ENCODE data around the gene PWWP2A. TPM values are rescaled to one million over a fixed set of nuclear protein-coding genes. Genes with fewer than 3 reads are reported as not detected.

Gene PWWP2A
- polyA plus RNA-seq, 1 of the 3 experiments (the other 2 are of a cell fraction): 5.7 TPM

DNA sequence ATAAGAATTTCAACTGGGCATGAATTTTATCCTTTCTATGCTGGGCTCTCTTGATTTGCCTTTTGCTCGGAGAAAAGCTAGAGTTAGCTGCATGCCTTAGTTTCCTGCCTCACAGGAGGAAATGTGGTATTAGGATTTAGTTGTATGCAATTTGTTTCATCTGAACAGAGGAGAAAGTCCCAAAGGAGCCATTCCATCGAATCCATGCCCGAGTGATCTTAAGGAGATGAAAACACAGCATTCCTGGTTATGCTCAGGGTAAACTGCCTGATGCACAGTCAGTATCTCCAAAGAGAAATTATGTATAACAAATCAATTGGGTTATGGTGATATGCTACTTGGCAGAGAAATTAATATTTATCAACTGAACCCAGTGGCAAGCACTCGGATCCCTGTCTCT is 59.2 kb downstream of the PWWP2A start:
- WGBS (ENCODE audit: low lambda C conversion rate): 90% methylated on average over 4 of the region's 4 CpGs
- H4K20me1 ChIP-seq (ENCODE audit: insufficient read depth): no peaks in the 10 kb centered on the region
- H3K36me3 ChIP-seq (replicated peaks in 1 of 2; ENCODE audit: control insufficient read depth in 1 of 2, insufficient read depth in 2 of 2, low read length in 1 of 2): peaks cover 55 to 65% of the 10 kb centered on the region in 2 experiments
- H3K9me2 ChIP-seq: no peaks in the 10 kb centered on the region
- no peak for TF ChIP-seq FOXJ3 (CRISPR knock-in tag; IDR thresholded peaks at IDR 0.05)
- TF ChIP-seq FOSL2 (IDR thresholded peaks at IDR 0.05; ENCODE audit: borderline replicate concordance, low read depth): no peak
- TF ChIP-seq REST (IDR thresholded peaks at IDR 0.05; ENCODE audit: low read depth, low read length): no peak
- TF ChIP-seq MEF2A (IDR thresholded peaks at IDR 0.05; ENCODE audit: borderline replicate concordance, low read depth): no peak
- TF ChIP-seq MXI1 (IDR thresholded peaks at IDR 0.05; ENCODE audit: low read depth, low read length): no peak
- TF ChIP-seq JUND (IDR thresholded peaks at IDR 0.05): no peak
- no peak for TF ChIP-seq TEAD4 (IDR thresholded peaks at IDR 0.05; ENCODE audit: borderline replicate concordance, insufficient read depth)
- no peak for TF ChIP-seq TCF12 (IDR thresholded peaks at IDR 0.05)
- TF ChIP-seq EP300 (IDR thresholded peaks at IDR 0.05; ENCODE audit: borderline replicate concordance in 1 of 2, low read depth in 1 of 2, low read length in 1 of 2): no peak
- TF ChIP-seq, protein P1, sequence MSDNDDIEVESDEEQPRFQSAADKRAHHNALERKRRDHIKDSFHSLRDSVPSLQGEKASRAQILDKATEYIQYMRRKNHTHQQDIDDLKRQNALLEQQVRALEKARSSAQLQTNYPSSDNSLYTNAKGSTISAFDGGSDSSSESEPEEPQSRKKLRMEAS (IDR thresholded peaks at IDR 0.05; ENCODE audit: low read depth): no peak
- no peak overlapping the region for H3K27ac ChIP-seq (ENCODE audit: low read depth in 2 of 2, low read length in 1 of 2)
- no peaks in the 10 kb centered on the region for H3F3A ChIP-seq (replicated peaks; ENCODE audit: insufficient read depth)
- ChIA-PET CTCF (interaction anchor here (1.9 to 2.0 kb wide), 2 partner anchors 38 to 331 kb away, joined by 5 to 6 read pairs; no protein-coding TSS in a partner anchor), POLR2A (no interaction called here)
- no peaks in the 10 kb centered on the region for H3K9me3 ChIP-seq
- no peak overlapping the region for H2AFZ ChIP-seq (ENCODE audit: low read depth)
- no peaks in the 10 kb centered on the region for H3K27me3 ChIP-seq (ENCODE audit: insufficient read depth)
- H3K79me2 ChIP-seq (ENCODE audit: insufficient read depth): no peaks in the 10 kb centered on the region
- no peak overlapping the region for H3K4me2 ChIP-seq
- peaks cover 0 to 14% of the 10 kb centered on the region in 2 experiments; a peak in 2 of 4 replicates for H3K4me1 ChIP-seq (ENCODE audit: control insufficient read depth in 1 of 2, insufficient read depth in 2 of 2, low read depth in 1 of 2, low read length in 1 of 2)
- no peak overlapping the region for H3K9ac ChIP-seq
- no peak for DNase-seq
- no peak overlapping the region for H3K4me3 ChIP-seq (ENCODE audit: low read depth in 2 of 2, low read length in 1 of 2)

DNA sequence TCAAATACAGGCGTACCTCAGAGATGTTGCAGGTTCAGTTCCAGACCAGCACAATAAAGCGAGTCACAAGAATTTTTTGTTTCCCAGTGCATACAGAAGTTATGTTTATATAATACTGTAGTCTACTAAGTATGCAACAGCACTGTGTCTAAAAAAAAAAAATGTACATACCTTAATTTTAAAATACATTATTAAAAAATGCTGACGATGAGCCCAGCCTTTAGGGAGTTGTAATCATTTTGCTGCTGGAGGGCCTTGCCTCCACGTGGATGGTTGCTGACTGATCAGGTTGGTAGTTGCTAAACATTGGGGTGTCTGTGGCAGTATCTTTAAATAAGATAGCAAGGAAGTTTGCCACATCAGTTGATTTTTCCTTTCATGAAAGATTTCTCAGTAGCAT is 62.0 kb downstream of the PWWP2A start:
- Histone ChIP-seq H3K4me3 (ENCODE audit: low read depth in 2 of 2, low read length in 1 of 2) (no peak overlapping the region), H3K27me3 (ENCODE audit: insufficient read depth) (no peaks in the 10 kb centered on the region), H3F3A (replicated peaks; ENCODE audit: insufficient read depth) (peaks cover 7% of the 10 kb centered on the region), H3K27ac (ENCODE audit: low read depth in 2 of 2, low read length in 1 of 2) (no peak overlapping the region), H2AFZ (ENCODE audit: low read depth) (no peak overlapping the region), H4K20me1 (ENCODE audit: insufficient read depth) (no peaks in the 10 kb centered on the region), H3K36me3 (replicated peaks in 1 of 2; ENCODE audit: control insufficient read depth in 1 of 2, insufficient read depth in 2 of 2, low read length in 1 of 2) (peaks cover 63% of the 10 kb centered on the region in 2 experiments), H3K9me2 (no peaks in the 10 kb centered on the region), H3K9me3 (no peaks in the 10 kb centered on the region), H3K9ac (no peak overlapping the region), H3K79me2 (ENCODE audit: insufficient read depth) (no peaks in the 10 kb centered on the region), H3K4me1 (ENCODE audit: control insufficient read depth in 1 of 2, insufficient read depth in 2 of 2, low read depth in 1 of 2, low read length in 1 of 2) (peaks cover 1 to 5% of the 10 kb centered on the region in 2 experiments; a peak in 2 of 4 replicates), H3K4me2 (no peak overlapping the region)
- no peak for DNase-seq
- ChIA-PET CTCF (interaction anchor here (1.3 kb wide), 1 partner anchor 22 kb away, joined by 4 read pairs; no protein-coding TSS in a partner anchor), POLR2A (no interaction called here)
- WGBS (ENCODE audit: low lambda C conversion rate): 93% methylated on average over 4 of the region's 4 CpGs
- no peak for TF ChIP-seq NFIC (IDR thresholded peaks at IDR 0.05; ENCODE audit: borderline replicate concordance)
- TF ChIP-seq RCOR1 (IDR thresholded peaks at IDR 0.05; ENCODE audit: low read length): no peak
- no peak for TF ChIP-seq SIN3A (IDR thresholded peaks at IDR 0.05; ENCODE audit: borderline replicate concordance, low read depth, low read length)
- TF ChIP-seq FOSL2 (IDR thresholded peaks at IDR 0.05; ENCODE audit: borderline replicate concordance, low read depth): no peak
- TF ChIP-seq, protein P2, sequence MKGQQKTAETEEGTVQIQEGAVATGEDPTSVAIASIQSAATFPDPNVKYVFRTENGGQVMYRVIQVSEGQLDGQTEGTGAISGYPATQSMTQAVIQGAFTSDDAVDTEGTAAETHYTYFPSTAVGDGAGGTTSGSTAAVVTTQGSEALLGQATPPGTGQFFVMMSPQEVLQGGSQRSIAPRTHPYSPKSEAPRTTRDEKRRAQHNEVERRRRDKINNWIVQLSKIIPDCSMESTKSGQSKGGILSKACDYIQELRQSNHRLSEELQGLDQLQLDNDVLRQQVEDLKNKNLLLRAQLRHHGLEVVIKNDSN (IDR thresholded peaks at IDR 0.05; ENCODE audit: borderline replicate concordance, low read depth): no peak
- no peak for TF ChIP-seq FOXJ3 (CRISPR knock-in tag; IDR thresholded peaks at IDR 0.05)
- TF ChIP-seq JUND (IDR thresholded peaks at IDR 0.05): no peak
- no peak for TF ChIP-seq ZBTB33 (IDR thresholded peaks at IDR 0.05; ENCODE audit: borderline replicate concordance, low read depth)
